Nasal cavity respiratory epithelium epithelial cell of viscerocranial mucosa (primary cell): ENCODE results near the gene LINS1. TPM values are rescaled to one million over a fixed set of nuclear protein-coding genes. Genes with fewer than 3 reads are reported as not detected.

Experiments used
- total RNA-seq: library from RNA; depleted of rRNA; stranded (reverse); fragments of >200 nt; gene quantifications from 2 replicates; pipeline ENCODE4 v1.2.3, GENCODE V29; 2014

Gene LINS1
- total RNA-seq, result 9.9 and 18.5 TPM in 2 replicates

GRCh38 chr15:100602064-100602822 is at the start of gene LINS1, which contains the start of gene ASB7:
Gene LINS1, minus strand, starts transcription at chr15:100602184. Its CDS starts 21,342 bp downstream, at chr15:100580842.
Gene ASB7, plus strand, starts transcription at chr15:100602589. Its CDS starts 9,628 bp downstream, at chr15:100612217.

DNA sequence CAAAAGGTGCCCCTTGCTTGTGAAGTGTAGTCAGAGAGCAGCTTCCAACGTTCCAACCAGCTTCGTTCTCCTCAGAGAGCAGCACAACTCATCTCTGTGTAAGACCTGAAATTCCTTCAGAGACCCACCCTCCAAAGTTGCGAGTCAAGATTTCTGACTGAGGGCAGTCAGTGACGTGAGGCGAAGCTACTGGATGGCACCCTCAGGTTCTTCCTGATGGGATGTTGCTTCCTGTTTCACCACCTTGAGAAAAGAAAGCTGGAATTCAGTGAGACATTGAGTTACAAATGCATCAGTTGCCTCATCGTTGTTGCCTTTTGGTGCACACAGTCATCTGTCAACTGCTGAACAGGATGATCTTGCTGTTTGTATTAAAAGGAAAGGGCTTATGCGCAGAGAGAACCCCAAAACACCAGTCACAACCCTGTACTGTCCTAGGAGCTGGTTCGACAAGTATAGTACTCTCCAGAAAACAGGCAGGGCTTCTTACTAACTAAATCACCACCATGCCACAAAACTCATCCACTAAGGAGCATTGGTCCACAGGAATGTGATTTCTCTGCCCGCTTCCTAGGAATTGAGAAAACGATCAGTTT is 73.1 kb downstream of the LINS1 start, which contains the start of gene CERS3:
Gene CERS3 (minus strand): TSS at position 118 of the 596 bp plus-strand sequence. CDS start 27,101 bp downstream, outside the sequence.

Other genes starting within 250 kb of the LINS1 start
- 6.5 and 46.8 TPM in 2 replicates for gene CERS3, start 73.2 kb downstream of the LINS1 start, total RNA-seq
- gene ASB7, start 405 bp upstream of the LINS1 start, total RNA-seq, result 16.4 and 22.1 TPM in 2 replicates